ENCODE data around the gene DHRS11. TPM values are rescaled to one million over a fixed set of nuclear protein-coding genes. Genes with fewer than 3 reads are reported as not detected.

The DHRS11 gene
- total RNA-seq, 4 donors from 2014 or later, result 10.5 to 19.7 (median 16.9) TPM

- H3K36me3 ChIP-seq, result no peaks in the 10 kb centered on the region
- H3K27me3 ChIP-seq, result peaks cover 97% of the 10 kb centered on the region
- H3K9me3 ChIP-seq, result no peaks in the 10 kb centered on the region
- peak overlapping the region; percentile 49 for H3K4me3 ChIP-seq
- peak in 1 of 2 donors; percentile 0 for TF ChIP-seq POLR2A (IDR thresholded peaks at IDR 0.05)
- TF ChIP-seq, protein P1, sequence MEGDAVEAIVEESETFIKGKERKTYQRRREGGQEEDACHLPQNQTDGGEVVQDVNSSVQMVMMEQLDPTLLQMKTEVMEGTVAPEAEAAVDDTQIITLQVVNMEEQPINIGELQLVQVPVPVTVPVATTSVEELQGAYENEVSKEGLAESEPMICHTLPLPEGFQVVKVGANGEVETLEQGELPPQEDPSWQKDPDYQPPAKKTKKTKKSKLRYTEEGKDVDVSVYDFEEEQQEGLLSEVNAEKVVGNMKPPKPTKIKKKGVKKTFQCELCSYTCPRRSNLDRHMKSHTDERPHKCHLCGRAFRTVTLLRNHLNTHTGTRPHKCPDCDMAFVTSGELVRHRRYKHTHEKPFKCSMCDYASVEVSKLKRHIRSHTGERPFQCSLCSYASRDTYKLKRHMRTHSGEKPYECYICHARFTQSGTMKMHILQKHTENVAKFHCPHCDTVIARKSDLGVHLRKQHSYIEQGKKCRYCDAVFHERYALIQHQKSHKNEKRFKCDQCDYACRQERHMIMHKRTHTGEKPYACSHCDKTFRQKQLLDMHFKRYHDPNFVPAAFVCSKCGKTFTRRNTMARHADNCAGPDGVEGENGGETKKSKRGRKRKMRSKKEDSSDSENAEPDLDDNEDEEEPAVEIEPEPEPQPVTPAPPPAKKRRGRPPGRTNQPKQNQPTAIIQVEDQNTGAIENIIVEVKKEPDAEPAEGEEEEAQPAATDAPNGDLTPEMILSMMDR (IDR thresholded peaks at IDR 0.05), result no peak
- TF ChIP-seq EP300 (IDR thresholded peaks at IDR 0.05), result no peak
- H3K4me1 ChIP-seq, result peaks cover 19% of the 10 kb centered on the region
- no peak for DNase-seq (ENCODE audit: low spot score in 2 of 2)
- H3K27ac ChIP-seq, result no peak overlapping the region
- WGBS, result 5% methylated on average over 32 of the region's 64 CpGs
Observed at GRCh38 chr17:36641877-36642845, 50.5 kb downstream of the DHRS11 start.

DNA sequence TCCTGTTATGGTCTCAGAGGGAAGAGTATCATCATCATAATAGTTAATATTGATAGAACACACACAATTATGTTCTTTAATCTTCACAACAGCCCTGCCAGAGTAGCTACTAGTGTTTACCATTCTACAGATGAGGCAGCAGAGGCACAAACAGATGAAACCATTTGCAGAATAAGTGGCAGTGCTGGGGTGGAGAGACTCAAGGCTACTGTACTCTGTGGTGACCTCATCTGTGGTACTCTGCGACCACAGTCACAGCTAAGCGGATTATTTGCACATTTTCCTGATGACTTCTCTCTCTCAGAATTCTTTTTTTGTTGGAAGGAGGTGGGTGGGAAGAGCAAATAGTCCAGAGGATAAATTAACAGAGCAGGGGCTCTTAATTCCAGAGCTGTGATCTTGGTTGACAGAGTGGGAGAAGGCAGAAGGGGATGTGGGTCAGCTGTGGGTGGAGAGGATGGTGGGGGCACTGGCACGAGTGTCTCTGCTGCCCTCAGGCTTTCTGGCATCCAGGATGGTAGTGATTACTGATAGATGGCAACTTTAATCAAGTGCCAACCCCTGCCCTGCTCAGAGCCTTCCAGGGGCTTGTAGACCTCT, 51.5 kb downstream of the DHRS11 start:
- TF ChIP-seq, protein P1 (IDR thresholded peaks at IDR 0.05), result no peak
- TF ChIP-seq EP300 (IDR thresholded peaks at IDR 0.05), result no peak
- no peak for TF ChIP-seq POLR2AphosphoS5 (IDR thresholded peaks at IDR 0.05)
- no peak for TF ChIP-seq POLR2A (IDR thresholded peaks at IDR 0.05)
- Histone ChIP-seq H3K27ac (no peak overlapping the region), H3K9me3 (no peaks in the 10 kb centered on the region), H3K4me3 (no peak overlapping the region), H3K27me3 (peaks cover 96% of the 10 kb centered on the region), H3K4me1 (peaks cover 19% of the 10 kb centered on the region), H3K36me3 (no peaks in the 10 kb centered on the region)
- DNase-seq (ENCODE audit: low spot score in 2 of 2), result no peak
- WGBS, result 51% methylated on average over 3 of the region's 3 CpGs

- Histone ChIP-seq H3K9me3 (no peaks in the 10 kb centered on the region), H3K4me1 (peaks cover 19% of the 10 kb centered on the region), H3K27me3 (peaks cover 92% of the 10 kb centered on the region), H3K27ac (no peak overlapping the region), H3K36me3 (no peaks in the 10 kb centered on the region), H3K4me3 (no peak overlapping the region)
- no peak for TF ChIP-seq EP300 (IDR thresholded peaks at IDR 0.05)
- TF ChIP-seq POLR2A (IDR thresholded peaks at IDR 0.05), result no peak
- TF ChIP-seq POLR2AphosphoS5 (IDR thresholded peaks at IDR 0.05), result no peak
- TF ChIP-seq, protein P1 (IDR thresholded peaks at IDR 0.05), result no peak
- no peak for DNase-seq (ENCODE audit: low spot score in 2 of 2)
- 52% methylated on average over 3 of the region's 3 CpGs for WGBS
Observed at GRCh38 chr17:36645422-36645821, 53.7 kb downstream of the DHRS11 start.

- H3K4me1 ChIP-seq, result peaks cover 1% of the 10 kb centered on the region
- H3K9me3 ChIP-seq, result no peaks in the 10 kb centered on the region
- 36% methylated on average over 1 of the region's 4 CpGs for WGBS
- H3K36me3 ChIP-seq, result no peaks in the 10 kb centered on the region
- TF ChIP-seq POLR2AphosphoS5 (IDR thresholded peaks at IDR 0.05), result no peak
- TF ChIP-seq, protein P1 (IDR thresholded peaks at IDR 0.05), result no peak
- TF ChIP-seq POLR2A (IDR thresholded peaks at IDR 0.05), result no peak
- no peak for TF ChIP-seq EP300 (IDR thresholded peaks at IDR 0.05)
- no peak for DNase-seq (ENCODE audit: low spot score in 2 of 2)
- no peak overlapping the region for H3K27ac ChIP-seq
- H3K4me3 ChIP-seq, result no peak overlapping the region
- peaks cover 90% of the 10 kb centered on the region for H3K27me3 ChIP-seq
Observed at GRCh38 chr17:36647636-36648035, 56.0 kb downstream of the DHRS11 start.
